Immature natural killer cell (primary cell): ENCODE data around the gene STX12. TPM values are rescaled to one million over a fixed set of nuclear protein-coding genes. Genes with fewer than 3 reads are reported as not detected.
A peak's percentile ranks its signal among the peaks of the same experiment; 100 is the strongest.
"Not testable (repeated sequence)": the region's sequence is repeated elsewhere in the genome, so short reads cannot be mapped to it uniquely, and the experiment has no call there.

Experiments
- DNase-seq, 3 donors: peaks; one replicate each; pipeline ENCODE4 v3.0.0; 2022; ENCODE audit warnings: mixed read lengths in 1 of 3
- H3K27ac Mint-ChIP-seq, 6 donors: one replicate each; pipeline ENCODE4 v1.8.0; 2020; ENCODE audit warnings: mixed read lengths in 6 of 6, mild to moderate bottlenecking in 5 of 6, inconsistent platforms in 4 of 6, moderate library complexity in 3 of 6
- H3K27me3 Mint-ChIP-seq, 3 donors: one replicate each; pipeline ENCODE4 v1.8.0; 2020 to 2021; ENCODE audit warnings: low read depth in 3 of 3, mild to moderate bottlenecking in 3 of 3, mixed read lengths in 3 of 3, moderate library complexity in 3 of 3, inconsistent platforms in 1 of 3
- H3K36me3 Mint-ChIP-seq, 3 donors: one replicate each; pipeline ENCODE4 v1.8.0; 2020; ENCODE audit warnings: mixed read lengths in 3 of 3, inconsistent platforms in 2 of 3, mild to moderate bottlenecking in 2 of 3
- H3K4me1 Mint-ChIP-seq, 2 donors: one replicate each; pipeline ENCODE4 v1.8.0; 2020; ENCODE audit warnings: inconsistent platforms in 2 of 2, mild to moderate bottlenecking in 2 of 2, mixed read lengths in 2 of 2, moderate library complexity in 1 of 2
- H3K4me3 Mint-ChIP-seq, 5 donors: one replicate each; pipeline ENCODE4 v1.8.0; 2020; ENCODE audit warnings: mild to moderate bottlenecking in 5 of 5, mixed read lengths in 5 of 5, inconsistent platforms in 3 of 5, moderate library complexity in 3 of 5
- H3K9me3 Mint-ChIP-seq, 6 donors: one replicate each; pipeline ENCODE4 v1.8.0; 2020; ENCODE audit warnings: mild to moderate bottlenecking in 6 of 6, mixed read lengths in 6 of 6, inconsistent platforms in 4 of 6, moderate library complexity in 3 of 6
- polyA plus RNA-seq, 3 donors: library from polyadenylated mRNA; unstranded; fragments of 300-500 nt; fragmentation: Illumina TruSeq; gene quantifications; one replicate each; pipeline ENCODE4 v1.2.3, GENCODE V29; 2021

Gene STX12
- polyA plus RNA-seq, 3 donors from 2014 or later = 7.9 to 12.9 (median 12.4) TPM

GRCh38 chr1:27785781-27786455 lies 12.9 kb downstream of the STX12 start:
- Mint-ChIP-seq H3K4me3 (no peak overlapping the region), H3K27me3 (no peaks in the 10 kb centered on the region), H3K27ac (peak overlapping the region; percentile 1 to 69 (median 46)), H3K9me3 (no peaks in the 10 kb centered on the region), H3K4me1 (peaks cover 16 to 46% of the 10 kb centered on the region in 2 donors), H3K36me3 (peaks cover 8 to 10% (median 8%) of the 10 kb centered on the region in 3 donors)
- no peak for DNase-seq

GRCh38 chr1:27787895-27788294 lies 14.9 kb downstream of the STX12 start:
- peaks cover 8 to 10% (median 8%) of the 10 kb centered on the region in 3 donors for H3K36me3 Mint-ChIP-seq
- peak overlapping the region in 4 of 6 donors; percentile 13 to 43 (median 18) for H3K27ac Mint-ChIP-seq
- no peak for DNase-seq
- H3K9me3 Mint-ChIP-seq = no peaks in the 10 kb centered on the region
- H3K27me3 Mint-ChIP-seq = no peaks in the 10 kb centered on the region
- H3K4me1 Mint-ChIP-seq = peaks cover 14 to 38% of the 10 kb centered on the region in 2 donors
- no peak overlapping the region for H3K4me3 Mint-ChIP-seq

- Mint-ChIP-seq H3K9me3 (no peaks in the 10 kb centered on the region), H3K36me3 (peaks cover 8 to 14% (median 13%) of the 10 kb centered on the region in 3 donors)
Observed at GRCh38 chr1:27789540-27790041, 16.6 kb downstream of the STX12 start.

DNA sequence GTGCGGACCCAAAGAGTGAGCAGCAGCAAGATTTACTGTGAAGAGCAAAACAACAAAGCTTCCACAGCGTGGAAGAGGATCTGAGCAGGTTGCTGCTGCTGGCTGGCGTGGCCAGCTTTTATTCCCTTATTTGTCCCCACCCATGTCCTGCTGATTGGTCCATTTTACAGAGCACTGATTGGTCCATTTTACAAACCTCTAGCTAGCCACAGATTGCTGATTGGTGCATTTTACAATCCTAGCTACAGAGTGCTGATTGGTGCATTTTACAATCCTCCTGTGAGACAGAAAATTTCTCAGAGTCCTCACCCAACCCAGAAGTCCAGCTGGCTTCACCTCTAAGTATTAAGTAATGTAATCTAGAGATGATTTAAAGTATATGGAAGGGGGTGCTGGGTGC lies 17.3 kb downstream of the STX12 start:
- Mint-ChIP-seq H3K36me3 (peaks cover 11 to 17% (median 15%) of the 10 kb centered on the region in 3 donors), H3K4me1 (peaks cover 11 to 33% of the 10 kb centered on the region in 2 donors)
- not testable (repeated sequence) for H3K9me3 Mint-ChIP-seq, H3K27ac Mint-ChIP-seq, DNase-seq, H3K4me3 Mint-ChIP-seq, H3K27me3 Mint-ChIP-seq

More at GRCh38 chr1:27789540-27790041, 16.6 kb downstream of the STX12 start:
- Mint-ChIP-seq H3K27ac (no peak overlapping the region), H3K27me3 (no peaks in the 10 kb centered on the region), H3K4me1 (peaks cover 11 to 38% of the 10 kb centered on the region in 2 donors), H3K4me3 (no peak overlapping the region)
- DNase-seq = no peak

DNA sequence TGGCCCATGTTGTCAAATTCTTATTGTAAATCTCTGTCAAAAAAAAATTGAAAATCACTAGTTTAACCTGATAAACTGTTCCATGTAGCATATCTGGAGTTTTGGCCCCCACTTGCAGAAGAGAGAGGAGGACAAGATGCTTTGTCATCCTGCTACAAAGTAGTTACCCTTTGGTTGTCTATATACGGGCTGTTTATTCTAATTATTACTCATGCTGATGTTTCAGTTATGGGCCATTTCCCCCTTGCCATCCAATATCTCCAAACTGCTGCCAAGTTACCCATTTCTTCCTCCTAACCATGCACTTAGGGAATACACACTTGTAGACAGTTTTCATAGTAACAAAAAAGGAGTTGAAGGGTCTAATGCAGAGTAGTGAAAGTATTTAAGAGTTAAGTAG lies 22.6 kb downstream of the STX12 start:
- no peak for DNase-seq
- H3K27me3 Mint-ChIP-seq = peaks cover 0 to 4% (median 0%) of the 10 kb centered on the region in 3 donors
- no peak overlapping the region for H3K4me3 Mint-ChIP-seq
- no peak overlapping the region for H3K27ac Mint-ChIP-seq
- H3K9me3 Mint-ChIP-seq = no peaks in the 10 kb centered on the region
- H3K4me1 Mint-ChIP-seq = no peaks in the 10 kb centered on the region
- peaks cover 25 to 30% (median 27%) of the 10 kb centered on the region in 3 donors for H3K36me3 Mint-ChIP-seq

DNA sequence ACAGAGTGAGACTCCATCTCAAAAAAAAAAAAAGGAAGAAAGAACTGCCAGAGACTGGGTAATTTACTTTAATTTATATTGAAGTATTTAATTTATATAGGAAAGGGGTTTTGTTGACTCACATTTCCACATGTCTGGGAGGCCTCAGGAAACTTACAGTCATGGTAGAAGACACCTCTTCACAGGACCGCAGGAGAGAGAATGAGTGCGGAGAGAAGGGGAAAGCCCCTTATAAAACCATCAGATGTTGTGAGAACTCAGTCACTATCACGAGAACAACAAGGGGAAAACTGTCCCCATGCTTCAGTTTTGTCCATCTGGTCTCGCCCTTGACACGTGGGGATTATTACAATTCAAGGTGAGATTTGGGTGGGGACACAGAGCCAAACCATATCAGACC lies 31.8 kb downstream of the STX12 start:
- H3K27ac Mint-ChIP-seq = peak overlapping the region in 2 of 6 donors; percentile 53 to 55
- no peaks in the 10 kb centered on the region for H3K9me3 Mint-ChIP-seq
- peaks cover 13 to 27% (median 22%) of the 10 kb centered on the region in 3 donors for H3K36me3 Mint-ChIP-seq
- no peak for DNase-seq
- no peak overlapping the region for H3K4me3 Mint-ChIP-seq
- no peaks in the 10 kb centered on the region for H3K27me3 Mint-ChIP-seq
- no peaks in the 10 kb centered on the region for H3K4me1 Mint-ChIP-seq

DNA sequence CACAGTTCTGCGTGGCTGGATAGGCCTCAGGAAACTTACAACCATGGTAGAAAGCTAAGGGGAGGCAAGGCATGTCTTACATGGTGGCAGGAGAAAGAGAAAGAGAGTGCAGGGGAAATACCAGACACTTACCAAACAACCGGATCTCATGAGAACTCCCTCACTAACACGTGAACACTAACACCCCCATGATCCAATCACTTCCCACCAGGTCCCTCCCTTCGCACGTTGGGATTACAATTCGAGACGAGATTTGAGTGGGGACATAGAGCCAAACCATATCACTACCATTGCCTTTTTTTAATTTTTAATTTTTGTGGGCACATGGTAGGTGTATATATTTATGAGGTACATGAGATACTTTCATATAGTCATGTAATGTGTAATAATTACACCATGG lies 33.7 kb downstream of the STX12 start:
- no peaks in the 10 kb centered on the region for H3K4me1 Mint-ChIP-seq
- H3K9me3 Mint-ChIP-seq = no peaks in the 10 kb centered on the region
- H3K4me3 Mint-ChIP-seq = no peak overlapping the region
- H3K27me3 Mint-ChIP-seq = no peaks in the 10 kb centered on the region
- DNase-seq = no peak
- peaks cover 15 to 24% (median 18%) of the 10 kb centered on the region in 3 donors for H3K36me3 Mint-ChIP-seq
- peak overlapping the region in 1 of 6 donors; percentile 17 for H3K27ac Mint-ChIP-seq

GRCh38 chr1:27807385-27807784 lies 34.4 kb downstream of the STX12 start:
- Mint-ChIP-seq H3K4me3 (no peak overlapping the region), H3K27ac (no peak overlapping the region), H3K4me1 (no peaks in the 10 kb centered on the region), H3K36me3 (peaks cover 13 to 24% (median 15%) of the 10 kb centered on the region in 3 donors), H3K27me3 (peaks cover 0 to 2% (median 0%) of the 10 kb centered on the region in 3 donors), H3K9me3 (no peaks in the 10 kb centered on the region)
- DNase-seq = no peak

- DNase-seq, H3K4me1 Mint-ChIP-seq, H3K27me3 Mint-ChIP-seq, H3K9me3 Mint-ChIP-seq, H3K4me3 Mint-ChIP-seq, H3K27ac Mint-ChIP-seq: not testable (repeated sequence)
- peaks cover 8 to 22% (median 15%) of the 10 kb centered on the region in 3 donors for H3K36me3 Mint-ChIP-seq
Observed at GRCh38 chr1:27808131-27808530, 35.1 kb downstream of the STX12 start.

- peaks cover 4 to 21% (median 11%) of the 10 kb centered on the region in 3 donors for H3K36me3 Mint-ChIP-seq
- no peak overlapping the region for H3K4me3 Mint-ChIP-seq
- no peaks in the 10 kb centered on the region for H3K4me1 Mint-ChIP-seq
- no peak for DNase-seq
- no peak overlapping the region for H3K27ac Mint-ChIP-seq
- H3K9me3 Mint-ChIP-seq = no peaks in the 10 kb centered on the region
- peaks cover 0 to 2% (median 1%) of the 10 kb centered on the region in 3 donors for H3K27me3 Mint-ChIP-seq
Observed at GRCh38 chr1:27809883-27810282, 36.9 kb downstream of the STX12 start.

GRCh38 chr1:27811741-27812500 lies 38.9 kb downstream of the STX12 start:
- Mint-ChIP-seq H3K27me3 (peaks cover 0 to 2% (median 1%) of the 10 kb centered on the region in 3 donors), H3K4me1 (no peaks in the 10 kb centered on the region), H3K9me3 (no peaks in the 10 kb centered on the region), H3K27ac (peak overlapping the region in 1 of 6 donors; percentile 33), H3K4me3 (no peak overlapping the region), H3K36me3 (peaks cover 7 to 22% (median 18%) of the 10 kb centered on the region in 3 donors)
- no peak for DNase-seq

- no peaks in the 10 kb centered on the region for H3K9me3 Mint-ChIP-seq
- H3K27me3 Mint-ChIP-seq = peaks cover 0 to 1% (median 0%) of the 10 kb centered on the region in 3 donors
- H3K4me1 Mint-ChIP-seq = no peaks in the 10 kb centered on the region
- H3K27ac Mint-ChIP-seq = peak overlapping the region in 1 of 6 donors; percentile 49
- H3K4me3 Mint-ChIP-seq = no peak overlapping the region
- peaks cover 17 to 42% (median 24%) of the 10 kb centered on the region in 3 donors for H3K36me3 Mint-ChIP-seq
- no peak for DNase-seq
Observed at GRCh38 chr1:27816921-27817630, 44.1 kb downstream of the STX12 start.

DNA sequence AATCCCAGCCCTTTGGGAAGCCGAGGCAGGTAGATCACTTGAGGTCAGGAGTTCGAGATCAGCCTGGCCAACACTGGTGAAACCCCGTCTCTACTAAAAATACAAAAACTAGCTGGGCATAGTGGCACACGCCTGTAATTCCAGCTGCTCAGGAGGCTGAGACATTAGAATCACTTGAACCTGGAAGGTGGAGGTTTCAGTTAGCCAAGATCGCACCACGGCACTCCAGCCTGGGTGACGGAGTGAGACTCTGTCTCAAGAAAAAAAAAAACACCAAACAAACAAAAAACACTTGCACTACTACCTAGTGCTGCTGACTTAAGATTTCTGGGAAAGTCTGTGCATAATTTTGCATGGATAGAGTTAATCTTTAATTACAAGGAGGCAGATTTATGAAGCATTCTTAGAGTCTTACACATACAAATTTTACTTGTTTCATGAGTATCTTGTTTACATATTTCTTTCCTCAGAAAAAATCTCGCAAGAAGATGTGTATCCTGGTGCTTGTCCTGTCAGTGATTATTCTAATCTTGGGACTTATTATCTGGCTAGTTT lies 48.8 kb downstream of the STX12 start:
- H3K4me1 Mint-ChIP-seq = no peaks in the 10 kb centered on the region
- no peaks in the 10 kb centered on the region for H3K27me3 Mint-ChIP-seq
- no peak for DNase-seq
- H3K27ac Mint-ChIP-seq = no peak overlapping the region
- H3K4me3 Mint-ChIP-seq = no peak overlapping the region
- H3K9me3 Mint-ChIP-seq = no peaks in the 10 kb centered on the region
- H3K36me3 Mint-ChIP-seq = peaks cover 11 to 36% (median 15%) of the 10 kb centered on the region in 3 donors
